ENCODE data around the gene TMEM63A. TPM values are rescaled to one million over a fixed set of nuclear protein-coding genes. Genes with fewer than 3 reads are reported as not detected.
"Not testable (repeated sequence)": the region's sequence is repeated elsewhere in the genome, so short reads cannot be mapped to it uniquely, and the experiment has no call there.

TMEM63A gene
- total RNA-seq, 1 experiment from 2014 or later = 47.5 TPM

DNA sequence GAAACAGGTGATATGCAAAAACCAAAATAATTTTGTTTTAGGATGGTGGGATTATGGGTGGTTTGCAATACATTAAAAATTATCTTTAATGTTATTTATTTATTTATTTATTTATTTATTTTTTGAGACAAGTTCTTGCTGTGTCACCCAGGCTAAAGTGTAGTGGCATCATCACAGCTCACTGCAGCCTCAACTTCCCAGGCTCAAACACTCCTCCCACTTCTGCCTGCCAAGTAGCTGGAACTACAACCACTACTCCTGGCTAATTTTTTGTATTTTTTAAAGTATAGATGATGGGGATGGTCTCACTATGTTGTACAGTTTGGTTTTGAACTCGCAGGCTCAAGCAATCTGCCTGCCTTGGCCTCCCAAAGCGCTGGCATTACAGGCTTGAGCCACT, 48.4 kb upstream of the TMEM63A start:
- TF ChIP-seq EZH2 (IDR thresholded peaks at IDR 0.05; ENCODE audit: low read length, unreplicated experiment) (no peak), EZH2phosphoT487 (IDR thresholded peaks at IDR 0.05; ENCODE audit: borderline replicate concordance, low read length) (no peak)
- TF ChIP-seq, protein P1, sequence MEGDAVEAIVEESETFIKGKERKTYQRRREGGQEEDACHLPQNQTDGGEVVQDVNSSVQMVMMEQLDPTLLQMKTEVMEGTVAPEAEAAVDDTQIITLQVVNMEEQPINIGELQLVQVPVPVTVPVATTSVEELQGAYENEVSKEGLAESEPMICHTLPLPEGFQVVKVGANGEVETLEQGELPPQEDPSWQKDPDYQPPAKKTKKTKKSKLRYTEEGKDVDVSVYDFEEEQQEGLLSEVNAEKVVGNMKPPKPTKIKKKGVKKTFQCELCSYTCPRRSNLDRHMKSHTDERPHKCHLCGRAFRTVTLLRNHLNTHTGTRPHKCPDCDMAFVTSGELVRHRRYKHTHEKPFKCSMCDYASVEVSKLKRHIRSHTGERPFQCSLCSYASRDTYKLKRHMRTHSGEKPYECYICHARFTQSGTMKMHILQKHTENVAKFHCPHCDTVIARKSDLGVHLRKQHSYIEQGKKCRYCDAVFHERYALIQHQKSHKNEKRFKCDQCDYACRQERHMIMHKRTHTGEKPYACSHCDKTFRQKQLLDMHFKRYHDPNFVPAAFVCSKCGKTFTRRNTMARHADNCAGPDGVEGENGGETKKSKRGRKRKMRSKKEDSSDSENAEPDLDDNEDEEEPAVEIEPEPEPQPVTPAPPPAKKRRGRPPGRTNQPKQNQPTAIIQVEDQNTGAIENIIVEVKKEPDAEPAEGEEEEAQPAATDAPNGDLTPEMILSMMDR (conservative IDR thresholded peaks at IDR 0.05; ENCODE audit: low read depth, low read length) = no peak
- no peak overlapping the region for H3K4me3 ChIP-seq (ENCODE audit: low read length)
- BruUV-seq (replicated peaks) = no TSS peak
- no peak overlapping the region for H3K4me2 ChIP-seq (ENCODE audit: low read length)
- H3K4me1 ChIP-seq (ENCODE audit: insufficient read depth, low read length) = peaks cover 9% of the 10 kb centered on the region
- no peaks in the 10 kb centered on the region for H3K27me3 ChIP-seq (ENCODE audit: low read length)
- H2AFZ ChIP-seq (ENCODE audit: low read length) = no peak overlapping the region
- H3K36me3 ChIP-seq (ENCODE audit: low read depth, low read length) = no peaks in the 10 kb centered on the region
- POLR2A ChIA-PET (ENCODE audit: unreplicated experiment) = no interaction called here
- no peaks in the 10 kb centered on the region for H3K79me2 ChIP-seq (ENCODE audit: low read length)
- H4K20me1 ChIP-seq (ENCODE audit: low read length) = no peaks in the 10 kb centered on the region
- no peaks in the 10 kb centered on the region for H3K9me2 ChIP-seq (replicated peaks; ENCODE audit: low read length)
- intact Hi-C loops (cut with micrococcal nuclease) = no loop called here
- no peak overlapping the region for H3K27ac ChIP-seq (ENCODE audit: low read length)
- DNase-seq (no peak), ATAC-seq (no peak)
- H3K9me3 ChIP-seq (ENCODE audit: low read length) = no peaks in the 10 kb centered on the region
- CTCF ChIA-PET = no interaction called here
- no peaks in the 10 kb centered on the region for H3F3A ChIP-seq (ENCODE audit: low read length, unreplicated experiment)
- no peak overlapping the region for H3K9ac ChIP-seq (ENCODE audit: low read length)

DNA sequence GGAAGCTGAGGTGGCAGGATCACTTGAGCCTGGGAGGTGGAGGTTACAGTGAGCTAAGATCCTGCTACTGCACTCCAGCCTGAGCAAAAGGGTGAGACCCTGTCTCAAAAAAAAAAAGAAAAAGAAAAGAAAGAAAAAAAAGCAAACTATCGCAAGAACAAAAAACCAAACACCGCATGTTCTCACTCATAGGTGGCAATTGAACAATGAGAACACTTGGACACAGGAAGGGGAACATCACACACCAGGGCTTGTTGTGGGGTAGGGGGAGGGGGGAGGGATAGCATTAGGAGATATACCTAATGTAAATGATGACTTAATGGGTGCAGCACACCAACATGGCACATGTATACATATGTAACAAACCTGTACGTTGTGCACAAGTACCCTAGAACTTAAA, 47.3 kb upstream of the TMEM63A start:
- not testable (repeated sequence) for ATAC-seq; H3F3A ChIP-seq (ENCODE audit: low read length, unreplicated experiment); BruUV-seq (replicated peaks)

DNA sequence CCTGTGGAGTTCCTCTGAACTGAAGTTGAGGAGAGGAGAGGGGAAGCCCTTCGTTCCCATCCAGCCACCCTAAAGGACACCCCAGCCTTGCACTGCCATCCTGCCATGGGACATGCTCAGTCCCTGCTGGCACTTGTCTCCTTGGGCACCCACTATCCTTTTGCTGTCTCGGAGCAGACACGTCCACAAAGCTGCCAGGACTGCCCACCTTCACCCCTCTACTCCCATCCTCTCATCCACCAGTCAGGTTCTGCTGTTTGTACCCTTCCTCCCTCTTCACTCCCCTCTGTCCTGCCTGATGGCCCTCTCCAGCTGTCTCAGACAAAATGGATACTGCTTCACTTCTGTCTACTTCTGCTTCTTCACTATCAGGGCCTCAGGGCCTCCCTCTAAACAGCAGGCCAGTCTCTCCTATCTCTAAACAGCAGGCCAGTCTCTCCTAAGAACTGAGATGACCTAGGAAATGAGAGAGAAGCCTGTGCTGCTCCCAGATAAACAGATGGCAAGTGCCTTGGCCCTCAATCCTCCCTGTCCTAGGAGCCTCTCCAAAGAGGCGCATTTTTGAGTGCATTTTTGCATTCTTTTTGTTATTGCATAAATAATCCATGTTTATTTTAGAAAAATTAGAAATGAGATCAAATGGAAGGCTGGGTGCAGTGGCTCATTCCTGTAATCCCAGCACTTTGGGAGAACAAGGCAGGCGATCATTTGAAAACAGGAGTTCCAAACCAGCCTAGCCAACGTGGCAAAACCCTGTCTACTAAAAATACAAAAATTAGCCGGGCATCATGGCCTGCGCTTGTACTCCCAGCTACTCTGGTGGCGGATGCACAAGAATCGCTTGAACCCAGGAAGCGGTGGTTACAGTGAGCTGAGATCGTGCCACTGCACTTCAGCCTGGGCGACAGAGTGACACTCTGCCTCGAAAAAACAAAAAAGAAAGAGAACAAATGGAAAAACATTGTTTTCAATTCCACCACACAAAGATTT, 46.3 kb upstream of the TMEM63A start:
- no peaks in the 10 kb centered on the region for H3F3A ChIP-seq (ENCODE audit: low read length, unreplicated experiment)
- no peak overlapping the region for H3K9ac ChIP-seq (ENCODE audit: low read length)
- no peak for DNase-seq
- H3K4me2 ChIP-seq (ENCODE audit: low read length) = no peak overlapping the region
- H3K4me3 ChIP-seq (ENCODE audit: low read length) = no peak overlapping the region
- no peak overlapping the region for H3K27ac ChIP-seq (ENCODE audit: low read length)
- H3K9me2 ChIP-seq (replicated peaks; ENCODE audit: low read length) = no peaks in the 10 kb centered on the region
- no peaks in the 10 kb centered on the region for H3K9me3 ChIP-seq (ENCODE audit: low read length)
- H3K36me3 ChIP-seq (ENCODE audit: low read depth, low read length) = no peaks in the 10 kb centered on the region
- no peaks in the 10 kb centered on the region for H4K20me1 ChIP-seq (ENCODE audit: low read length)
- ATAC-seq = no peak
- CTCF ChIA-PET = no interaction called here
- H3K4me1 ChIP-seq (ENCODE audit: insufficient read depth, low read length) = peaks cover 13% of the 10 kb centered on the region
- no peaks in the 10 kb centered on the region for H3K27me3 ChIP-seq (ENCODE audit: low read length)
- peak overlapping the region; percentile 7; the same call in 1 of the 2 replicates for H2AFZ ChIP-seq (ENCODE audit: low read length)
- no peak for TF ChIP-seq EZH2 (IDR thresholded peaks at IDR 0.05; ENCODE audit: low read length, unreplicated experiment)
- TF ChIP-seq, protein P1 (conservative IDR thresholded peaks at IDR 0.05; ENCODE audit: low read depth, low read length) = no peak
- TF ChIP-seq EZH2phosphoT487 (IDR thresholded peaks at IDR 0.05; ENCODE audit: borderline replicate concordance, low read length) = no peak
- no TSS peak for BruUV-seq (replicated peaks)
- intact Hi-C loops (cut with micrococcal nuclease) = no loop called here
- POLR2A ChIA-PET (ENCODE audit: unreplicated experiment) = no interaction called here
- peaks cover 5% of the 10 kb centered on the region for H3K79me2 ChIP-seq (ENCODE audit: low read length)

More for the DNA sequence above, 47.3 kb upstream of the TMEM63A start:
- H3K79me2 ChIP-seq (ENCODE audit: low read length); POLR2A ChIA-PET (ENCODE audit: unreplicated experiment); H3K36me3 ChIP-seq (ENCODE audit: low read depth, low read length); H3K9me3 ChIP-seq (ENCODE audit: low read length); intact Hi-C loops (cut with micrococcal nuclease); H2AFZ ChIP-seq (ENCODE audit: low read length); H3K9ac ChIP-seq (ENCODE audit: low read length); DNase-seq; H3K27ac ChIP-seq (ENCODE audit: low read length); H3K4me2 ChIP-seq (ENCODE audit: low read length); H4K20me1 ChIP-seq (ENCODE audit: low read length); H3K4me3 ChIP-seq (ENCODE audit: low read length); H3K27me3 ChIP-seq (ENCODE audit: low read length); CTCF ChIA-PET; H3K9me2 ChIP-seq (replicated peaks; ENCODE audit: low read length): not testable (repeated sequence)
- peaks cover 13% of the 10 kb centered on the region for H3K4me1 ChIP-seq (ENCODE audit: insufficient read depth, low read length)
